GM18519 (cell line): ENCODE results near the gene MEN1.

Experiments
- ATAC-seq: cut with Tn5 transposase; IDR thresholded peaks from one replicate; pipeline ENCODE4 v1.9.1; 2021; ENCODE audit warnings: mild to moderate bottlenecking, moderate library complexity; ENCODE audit not compliant: unreplicated experiment, low FRiP score

MEN1 gene

DNA sequence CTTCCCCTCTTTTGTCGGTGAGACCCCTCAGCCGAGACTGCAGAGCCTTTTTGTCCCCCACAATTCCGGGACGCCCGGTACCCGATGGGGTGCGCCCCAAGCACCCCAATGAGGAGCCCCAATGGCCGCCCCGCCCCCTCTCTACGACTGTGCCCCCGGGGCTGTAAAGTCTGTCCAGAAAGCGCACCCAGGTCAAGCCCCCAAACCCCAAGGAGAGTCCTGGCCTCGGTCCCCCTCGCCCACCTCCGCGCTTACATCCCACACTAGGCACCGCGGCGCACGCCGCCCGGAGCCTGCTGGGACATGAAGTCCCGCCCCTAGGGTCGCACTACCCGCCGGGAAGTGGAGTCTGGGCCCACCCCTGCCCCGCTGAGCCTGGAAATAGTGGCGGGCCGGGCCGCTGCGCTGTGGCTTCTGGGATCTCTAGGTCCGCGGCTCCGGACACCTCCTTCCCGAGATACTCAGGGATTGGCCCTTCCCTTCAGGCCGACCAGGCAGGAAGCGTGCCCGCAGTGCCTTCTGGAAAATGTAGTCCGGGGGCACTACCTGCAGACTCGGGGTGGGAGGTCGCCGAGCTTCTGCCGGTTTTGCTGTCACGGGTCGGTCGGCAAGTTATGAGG is at the start of gene MEN1:
Gene MEN1 (minus strand): TSS at position 281 of the 620 bp plus-strand sequence. CDS start 442 bp downstream, outside the sequence.
- no peak for ATAC-seq

- peak; percentile 34 for ATAC-seq
These were observed 49.4 kb upstream of the MEN1 start for GRCh38 chr11:64859542-64860414.

- ATAC-seq = no peak
These were observed 48.3 kb upstream of the MEN1 start for GRCh38 chr11:64858467-64859263.

DNA sequence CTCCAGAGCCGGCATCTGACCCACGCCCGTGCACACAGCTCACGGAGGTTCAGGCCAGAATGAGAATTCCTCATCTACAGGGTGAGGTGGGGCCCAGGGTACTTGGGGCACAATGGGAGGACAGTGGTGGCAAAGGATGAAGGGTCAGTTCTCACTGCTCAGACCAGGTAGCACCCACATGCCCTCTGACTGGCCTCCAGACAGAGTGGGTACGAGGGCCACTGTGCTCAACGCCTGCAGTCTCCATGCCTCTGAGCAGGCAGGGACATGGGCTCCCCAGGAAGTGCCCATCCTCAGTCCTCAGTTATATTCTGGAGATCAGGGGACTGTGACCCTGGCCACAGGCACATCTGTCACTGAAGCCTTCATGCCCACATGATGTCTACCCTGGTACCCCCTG is 47.1 kb upstream of the MEN1 start:
- no peak for ATAC-seq

GRCh38 chr11:64856382-64857227 is 46.3 kb upstream of the MEN1 start:
- ATAC-seq = no peak

DNA sequence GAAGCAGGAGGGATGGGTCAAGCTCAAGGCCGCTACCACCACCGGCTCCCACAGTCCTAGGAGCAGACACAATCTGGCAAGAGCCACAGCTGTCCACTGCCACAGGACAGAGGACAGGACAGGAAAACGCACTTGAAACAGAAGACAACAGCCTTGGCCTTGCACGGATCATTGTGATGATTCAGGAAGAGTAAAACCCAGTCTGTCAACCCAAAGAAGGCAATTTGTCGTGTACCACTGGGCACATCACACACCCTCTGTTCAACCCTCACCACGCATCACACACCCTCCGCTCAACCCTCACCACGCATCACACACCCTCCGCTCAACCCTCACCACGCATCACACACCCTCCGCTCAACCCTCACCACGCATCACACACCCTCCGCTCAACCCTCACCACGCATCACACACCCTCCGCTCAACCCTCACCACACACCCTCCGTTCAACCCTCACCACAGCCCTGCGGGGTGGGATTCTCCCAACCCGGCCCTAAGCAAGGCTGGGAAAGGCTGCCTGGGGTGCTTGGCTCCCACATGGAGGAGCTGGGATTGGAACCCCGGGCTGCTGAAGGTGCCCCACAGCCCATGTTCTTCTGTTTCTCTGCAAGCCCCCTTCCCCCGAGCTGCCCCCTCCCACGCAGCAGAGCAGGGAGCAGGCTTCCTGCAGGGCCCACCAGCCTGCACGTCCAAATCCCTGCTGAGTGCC is 45.4 kb upstream of the MEN1 start:
- ATAC-seq = no peak

GRCh38 chr11:64854534-64855502 is 44.5 kb upstream of the MEN1 start:
- ATAC-seq = no peak

GRCh38 chr11:64854157-64854533 is 43.8 kb upstream of the MEN1 start:
- no peak for ATAC-seq

GRCh38 chr11:64853709-64854108 is 43.4 kb upstream of the MEN1 start:
- no peak for ATAC-seq

DNA sequence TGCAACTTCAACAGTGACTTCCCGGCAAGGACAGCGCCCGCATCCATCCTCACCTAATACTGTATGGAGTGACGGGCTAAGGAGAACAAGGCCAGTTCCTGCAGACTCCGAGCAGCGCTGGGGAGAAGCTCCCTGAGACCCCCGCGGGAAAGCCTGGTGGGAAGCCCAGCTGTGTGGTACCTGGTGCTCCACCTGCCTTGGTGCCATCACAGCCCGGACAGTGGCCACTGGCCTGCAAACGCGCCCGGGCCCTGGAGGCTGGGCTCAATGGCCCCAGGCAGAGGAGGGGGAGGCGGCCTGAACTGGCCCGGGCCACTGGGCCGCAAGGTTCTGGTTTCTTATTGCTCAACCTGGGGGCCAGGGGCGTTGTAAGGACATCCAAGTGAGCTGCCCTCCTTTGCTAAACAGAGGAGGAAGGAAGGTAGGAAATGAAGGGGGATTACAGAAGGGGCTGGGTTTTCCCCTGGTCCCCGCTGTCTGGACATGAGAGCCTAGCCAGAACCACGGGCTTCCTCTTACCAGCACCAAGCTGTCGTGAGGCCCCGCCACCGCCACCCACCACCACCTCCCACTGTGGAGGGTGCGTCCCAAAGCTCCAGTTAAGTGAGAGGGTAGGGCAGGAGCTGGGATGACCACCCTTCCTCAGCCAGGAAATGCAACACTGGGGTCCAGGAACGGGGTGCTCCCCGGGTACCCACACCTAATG is 42.6 kb upstream of the MEN1 start:
- ATAC-seq = no peak

DNA sequence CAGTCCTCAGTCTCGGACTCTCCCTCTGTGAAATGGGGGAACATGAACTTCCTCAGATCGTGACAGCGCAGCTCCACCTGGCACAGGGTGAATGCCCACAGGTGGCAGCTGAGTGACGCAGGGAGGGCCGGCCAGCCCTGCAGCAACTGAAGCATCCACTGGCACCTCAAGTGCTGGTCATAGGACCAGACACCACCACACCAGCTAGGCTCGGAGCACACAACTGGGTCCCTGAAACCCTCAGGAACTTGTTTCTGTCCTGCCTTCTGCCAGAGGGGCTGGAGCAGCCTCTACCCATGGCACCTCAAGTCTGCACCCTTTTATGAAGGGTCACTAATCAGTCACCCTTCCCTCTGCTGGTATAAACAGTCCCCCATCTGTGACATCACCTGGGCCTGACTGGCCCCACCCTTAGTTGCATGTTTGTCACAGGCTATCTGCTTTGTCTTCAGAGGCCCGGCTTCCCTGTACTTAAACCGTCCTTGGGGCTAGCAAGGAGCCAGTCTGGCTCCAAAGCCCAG is 41.5 kb upstream of the MEN1 start:
- ATAC-seq = no peak

DNA sequence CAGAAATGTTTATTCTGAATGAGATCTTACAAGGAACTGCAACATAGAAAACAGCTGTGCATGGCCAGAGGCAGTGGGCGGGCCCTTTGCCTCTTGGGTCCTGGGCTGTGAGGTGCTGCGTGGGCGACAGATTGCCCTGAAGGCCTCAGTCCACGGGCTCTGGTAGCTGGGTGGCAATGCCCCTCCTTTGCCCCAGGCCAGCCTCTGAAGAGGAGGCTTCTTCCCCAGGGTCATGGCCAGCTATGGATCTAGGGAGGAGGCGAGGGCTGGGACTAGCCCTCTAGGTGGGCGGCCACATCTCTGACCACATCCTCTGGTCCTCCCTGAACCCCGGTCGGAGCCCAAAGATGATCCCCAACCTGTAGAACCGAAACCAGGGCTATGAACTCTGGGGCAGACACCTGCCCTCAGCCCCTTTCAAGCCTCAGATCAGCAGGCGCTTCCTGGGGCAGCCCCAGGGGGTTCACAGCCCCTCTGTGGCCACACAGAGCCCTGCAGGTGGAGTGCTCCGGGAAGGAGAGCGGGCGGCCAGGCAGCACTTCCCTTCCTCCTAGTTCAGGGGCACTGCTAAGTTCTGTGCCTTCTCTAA is 40.7 kb upstream of the MEN1 start:
- peak; percentile 43 for ATAC-seq

GRCh38 chr11:64849598-64850356 is 39.4 kb upstream of the MEN1 start:
- ATAC-seq = no peak

DNA sequence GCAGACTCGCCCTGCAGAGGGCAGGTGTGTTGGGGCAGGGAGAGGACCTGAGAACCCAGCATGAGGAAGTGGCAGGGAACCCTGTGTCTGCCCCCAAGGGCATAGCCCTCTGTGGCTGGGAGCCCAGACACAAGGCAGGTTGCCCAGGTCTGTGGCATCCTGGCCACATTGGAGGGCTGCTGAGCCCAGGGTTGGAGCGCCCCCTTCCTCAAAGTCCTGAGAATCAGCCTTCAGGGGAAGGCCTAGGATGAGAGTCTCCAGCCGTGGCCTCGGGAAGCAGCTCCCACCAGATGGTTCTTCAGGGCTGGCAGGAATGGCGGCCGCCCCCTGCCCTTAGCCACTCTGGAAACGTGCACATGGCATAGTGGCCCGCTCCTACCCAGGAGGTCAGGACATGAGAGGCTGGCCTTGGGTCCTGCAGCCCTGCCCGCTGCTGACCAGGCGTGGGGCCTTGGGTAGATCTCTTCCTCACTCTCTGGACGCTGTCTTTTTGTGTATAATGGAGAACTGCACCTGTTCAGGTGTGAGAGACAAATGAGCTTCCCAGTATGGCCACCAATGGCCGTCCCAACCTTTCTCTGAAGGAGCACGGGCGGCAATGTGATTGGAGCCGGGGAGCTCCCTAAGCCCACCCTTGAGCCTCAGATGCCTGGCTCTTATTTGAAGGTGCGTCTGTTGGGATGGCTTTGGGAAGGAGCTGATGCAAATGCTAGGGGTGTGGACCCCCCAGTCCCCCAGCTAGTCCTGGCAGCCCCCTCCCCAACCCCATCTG is 38.7 kb upstream of the MEN1 start:
- ATAC-seq = no peak

DNA sequence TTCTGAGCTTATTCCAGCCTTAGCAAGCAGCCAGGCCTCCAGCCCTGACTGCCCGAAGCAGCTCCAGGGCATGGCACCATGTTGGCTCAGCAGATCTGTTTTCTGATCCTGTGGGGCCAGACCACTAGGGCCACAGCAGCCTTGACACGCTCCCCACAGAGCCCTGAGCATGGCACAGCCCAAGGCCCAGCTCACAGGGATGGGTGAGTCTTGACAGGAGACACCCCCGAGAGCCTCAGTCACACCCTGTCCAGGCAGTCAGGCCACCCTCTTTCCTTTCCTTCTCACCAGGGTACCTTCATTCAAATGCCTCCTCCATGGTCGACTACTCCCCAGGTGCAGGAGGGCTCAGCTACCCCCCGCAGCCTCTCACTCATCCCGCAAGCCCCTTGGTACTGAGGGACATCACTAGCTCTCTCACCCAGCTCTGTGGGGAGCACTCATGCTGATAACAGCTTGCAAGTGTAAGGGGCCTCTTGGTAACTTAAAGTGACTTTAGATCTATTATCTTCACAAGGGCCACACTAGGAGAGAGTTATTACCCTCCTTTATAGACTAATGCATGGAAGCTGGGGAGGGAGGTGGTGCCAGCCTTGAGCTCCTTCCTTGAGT is 38.0 kb upstream of the MEN1 start:
- ATAC-seq = no peak
